ENCODE results near the gene CIB1. TPM values are rescaled to one million over a fixed set of nuclear protein-coding genes. Genes with fewer than 3 reads are reported as not detected.

Gene CIB1
- total and polyA plus RNA-seq, 10 of the 15 experiments (the other 5 are each of a cell fraction or from before 2014, with no cell fraction given) = 10.8 to 155 (median 81.9) TPM

GRCh38 chr15:90225047-90225446 is 8.7 kb downstream of the CIB1 start (continued):
- TF ChIP-seq, protein P1, sequence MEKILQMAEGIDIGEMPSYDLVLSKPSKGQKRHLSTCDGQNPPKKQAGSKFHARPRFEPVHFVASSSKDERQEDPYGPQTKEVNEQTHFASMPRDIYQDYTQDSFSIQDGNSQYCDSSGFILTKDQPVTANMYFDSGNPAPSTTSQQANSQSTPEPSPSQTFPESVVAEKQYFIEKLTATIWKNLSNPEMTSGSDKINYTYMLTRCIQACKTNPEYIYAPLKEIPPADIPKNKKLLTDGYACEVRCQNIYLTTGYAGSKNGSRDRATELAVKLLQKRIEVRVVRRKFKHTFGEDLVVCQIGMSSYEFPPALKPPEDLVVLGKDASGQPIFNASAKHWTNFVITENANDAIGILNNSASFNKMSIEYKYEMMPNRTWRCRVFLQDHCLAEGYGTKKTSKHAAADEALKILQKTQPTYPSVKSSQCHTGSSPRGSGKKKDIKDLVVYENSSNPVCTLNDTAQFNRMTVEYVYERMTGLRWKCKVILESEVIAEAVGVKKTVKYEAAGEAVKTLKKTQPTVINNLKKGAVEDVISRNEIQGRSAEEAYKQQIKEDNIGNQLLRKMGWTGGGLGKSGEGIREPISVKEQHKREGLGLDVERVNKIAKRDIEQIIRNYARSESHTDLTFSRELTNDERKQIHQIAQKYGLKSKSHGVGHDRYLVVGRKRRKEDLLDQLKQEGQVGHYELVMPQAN (conservative IDR thresholded peaks at IDR 0.05) = no peak
- no peak for TF ChIP-seq POLR2AphosphoS2 (IDR thresholded peaks at IDR 0.05; ENCODE audit: low read depth, low read length)
- no peak for TF ChIP-seq KLF5 (IDR thresholded peaks at IDR 0.05; ENCODE audit: partially characterized antibody)

GRCh38 chr15:90223441-90224165 is 10.1 kb downstream of the CIB1 start:
- SMC1A ChIA-PET (ENCODE audit: uncharacterized antibody, unreplicated experiment) = interaction anchor here (0.7 to 3.0 kb wide), 5 partner anchors 8 to 81 kb away, joined by 4 to 24 read pairs (median 5); partner anchors contain the start of genes CIB1 and GDPGP1
- FAIRE-seq (no peak), ATAC-seq (no peak), DNase-seq (ENCODE audit: low read depth, low spot score) (no peak)
- Histone ChIP-seq H3K4me1 (ENCODE audit: control insufficient read depth, insufficient read depth, low read length) (peaks cover 2% of the 10 kb centered on the region; the same call in 1 of the 2 replicates), H3K4me3 (no peak overlapping the region), H3K27me3 (replicated peaks in 1 of 2; ENCODE audit: control insufficient read depth in 2 of 2, insufficient read depth in 2 of 2, low read length in 1 of 2) (no peaks in the 10 kb centered on the region), H3K9me3 (replicated peaks; ENCODE audit: control insufficient read depth, insufficient read depth, low read length) (no peaks in the 10 kb centered on the region), H3K79me2 (ENCODE audit: control insufficient read depth, insufficient read depth, low read length) (no peaks in the 10 kb centered on the region), H3K36me3 (ENCODE audit: control insufficient read depth in 2 of 2, insufficient read depth in 2 of 2, low read length in 1 of 2) (peaks cover 11 to 13% of the 10 kb centered on the region in 2 experiments; a peak in 3 of 4 replicates), H2AFZ (ENCODE audit: control insufficient read depth, low read depth, low read length) (no peak overlapping the region), H3K4me2 (ENCODE audit: control insufficient read depth, insufficient read depth) (no peak overlapping the region), H4K20me1 (ENCODE audit: control insufficient read depth, insufficient read depth) (no peaks in the 10 kb centered on the region; the same call in 1 of the 2 replicates), H3K9ac (ENCODE audit: control insufficient read depth, insufficient read depth, low read length) (no peak overlapping the region), H3K27ac (ENCODE audit: control insufficient read depth, insufficient read depth) (no peak overlapping the region)
- intact Hi-C loops (cut with micrococcal nuclease; ENCODE audit: unreplicated experiment) (no loop called here), in situ Hi-C loops (cut with MboI) (no loop called here)
- BruUV-seq (replicated peaks) = no TSS peak
- CTCF ChIA-PET = interaction anchor here (0.6 to 4.2 kb wide), 4 partner anchors 8 to 178 kb away, joined by 3 to 38 read pairs (median 3); partner anchors contain the start of genes CIB1 and GDPGP1
- POLR2A ChIA-PET = interaction anchor here (2.4 kb wide), 1 partner anchor 10 kb away, joined by 15 read pairs; the partner anchor contains the start of genes CIB1 and GDPGP1
- RAD21 ChIA-PET (ENCODE audit: unreplicated experiment) = interaction anchor here (1.4 to 3.6 kb wide), 2 partner anchors 8 to 61 kb away, joined by 4 to 25 read pairs; no protein-coding TSS in a partner anchor
- 91% methylated on average over 22 of the region's 22 CpGs for WGBS (ENCODE audit: insufficient coverage, insufficient replicate concordance, low lambda C conversion rate, missing lambda C conversion rate)
- TF ChIP-seq TBL1XR1 (IDR thresholded peaks at IDR 0.05; ENCODE audit: low read depth, low read length) (no peak), NBN (IDR thresholded peaks at IDR 0.05) (no peak), WRNIP1 (IDR thresholded peaks at IDR 0.05; ENCODE audit: borderline replicate concordance, low read depth, low read length) (no peak), NFYB (IDR thresholded peaks at IDR 0.05; ENCODE audit: insufficient read depth, low read depth, low read length) (no peak), E2F8 (IDR thresholded peaks at IDR 0.05; ENCODE audit: low read depth, partially characterized antibody) (no peak), NR2F1 (conservative IDR thresholded peaks at IDR 0.05) (no peak), CBX3 (IDR thresholded peaks at IDR 0.05; ENCODE audit: borderline replicate concordance, low read depth) (no peak), POLR2AphosphoS2 (IDR thresholded peaks at IDR 0.05; ENCODE audit: low read depth, low read length) (no peak), CEBPB (IDR thresholded peaks at IDR 0.05; ENCODE audit: borderline replicate concordance in 1 of 2, low read depth in 2 of 2, low read length in 2 of 2) (no peak), ZNF384 (IDR thresholded peaks at IDR 0.05; ENCODE audit: borderline replicate concordance, low read depth, low read length) (no peak), MYB (IDR thresholded peaks at IDR 0.05; ENCODE audit: borderline replicate concordance, low read depth, low read length) (no peak), RUNX3 (IDR thresholded peaks at IDR 0.05; ENCODE audit: low read length) (no peak), RCOR1 (conservative IDR thresholded peaks at IDR 0.05; ENCODE audit: low read depth, low read length) (no peak), ZBED1 (IDR thresholded peaks at IDR 0.05; ENCODE audit: borderline replicate concordance) (no peak), ESRRA (IDR thresholded peaks at IDR 0.05; ENCODE audit: low read length) (no peak)
